HUES48 (cell line): ENCODE measurements around the gene TNFSF13B.

Source experiments
- H3K27ac ChIP-seq: one replicate; pipeline ENCODE4 v1.7.0; 2013; ENCODE audit warnings: low read depth, low read length, inconsistent platforms
- H3K27me3 ChIP-seq: 2 replicates; pipeline ENCODE4 v1.6.1; 2013; ENCODE audit warnings: mild to moderate bottlenecking, low read length; ENCODE audit not compliant: control insufficient read depth, insufficient read depth
- H3K36me3 ChIP-seq: 2 replicates; pipeline ENCODE4 v1.6.1; 2013; ENCODE audit warnings: low read length; ENCODE audit not compliant: control insufficient read depth, insufficient read depth
- H3K4me1 ChIP-seq: 2 replicates; pipeline ENCODE4 v1.6.1; 2013; ENCODE audit warnings: mild to moderate bottlenecking, low read length; ENCODE audit not compliant: control insufficient read depth, insufficient read depth
- H3K4me3 ChIP-seq: 2 replicates; pipeline ENCODE4 v1.5.1; 2013; ENCODE audit warnings: mild to moderate bottlenecking, low read depth, low read length
- H3K9ac ChIP-seq: 2 replicates; pipeline ENCODE4 v1.6.1; 2013; ENCODE audit warnings: mild to moderate bottlenecking, low read depth, low read length, moderate library complexity
- H3K9me3 ChIP-seq: 2 replicates; pipeline ENCODE4 v1.6.1; 2013; ENCODE audit warnings: low read length; ENCODE audit not compliant: control insufficient read depth, insufficient read depth

The TNFSF13B gene

DNA sequence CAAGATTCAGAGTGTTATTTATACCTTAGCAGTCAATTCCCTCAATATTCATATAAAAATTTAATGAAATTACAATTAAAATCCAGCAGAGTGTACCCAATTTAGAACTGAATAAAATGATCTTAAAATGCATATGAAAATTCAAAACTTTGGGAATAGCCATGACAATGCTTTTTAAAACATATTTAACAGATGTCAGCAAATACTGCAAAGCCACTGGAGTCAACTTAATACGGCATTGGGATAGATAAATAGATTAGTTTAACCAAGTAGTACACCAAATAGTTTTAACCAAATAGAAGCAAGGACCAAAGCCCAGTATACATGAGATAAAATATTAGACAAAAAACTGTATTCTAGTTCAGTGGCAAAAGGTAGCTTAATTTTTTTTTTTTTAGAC lies 79.8 kb downstream of the TNFSF13B start:
- H3K4me1 ChIP-seq = no peaks in the 10 kb centered on the region
- no peaks in the 10 kb centered on the region for H3K36me3 ChIP-seq
- H3K27me3 ChIP-seq = no peaks in the 10 kb centered on the region
- no peak overlapping the region for H3K4me3 ChIP-seq
- H3K9ac ChIP-seq = no peak overlapping the region
- H3K27ac ChIP-seq = no peak overlapping the region
- no peaks in the 10 kb centered on the region for H3K9me3 ChIP-seq

DNA sequence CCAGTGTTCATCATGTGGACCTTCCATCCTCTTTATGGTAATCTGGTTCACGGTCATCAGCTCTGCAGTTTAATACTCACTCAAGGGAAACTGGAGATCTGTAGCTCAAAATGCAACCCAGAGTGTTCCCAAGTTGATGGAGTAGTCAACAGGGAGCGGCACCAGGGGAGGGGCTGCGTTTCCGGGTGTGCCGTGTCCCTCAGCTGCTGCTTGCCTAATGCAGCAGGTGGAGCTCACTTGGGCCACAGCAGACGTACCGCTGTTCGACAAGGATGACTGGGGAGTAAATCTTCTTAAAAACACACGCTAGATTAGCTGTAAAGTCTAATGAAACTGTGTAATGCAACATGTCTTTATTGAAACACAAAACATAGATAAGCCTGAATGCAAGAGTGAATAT lies 81.1 kb downstream of the TNFSF13B start:
- Histone ChIP-seq H3K4me3 (no peak overlapping the region), H3K9ac (no peak overlapping the region), H3K27me3 (no peaks in the 10 kb centered on the region), H3K36me3 (no peaks in the 10 kb centered on the region), H3K27ac (no peak overlapping the region), H3K4me1 (no peaks in the 10 kb centered on the region), H3K9me3 (no peaks in the 10 kb centered on the region)

DNA sequence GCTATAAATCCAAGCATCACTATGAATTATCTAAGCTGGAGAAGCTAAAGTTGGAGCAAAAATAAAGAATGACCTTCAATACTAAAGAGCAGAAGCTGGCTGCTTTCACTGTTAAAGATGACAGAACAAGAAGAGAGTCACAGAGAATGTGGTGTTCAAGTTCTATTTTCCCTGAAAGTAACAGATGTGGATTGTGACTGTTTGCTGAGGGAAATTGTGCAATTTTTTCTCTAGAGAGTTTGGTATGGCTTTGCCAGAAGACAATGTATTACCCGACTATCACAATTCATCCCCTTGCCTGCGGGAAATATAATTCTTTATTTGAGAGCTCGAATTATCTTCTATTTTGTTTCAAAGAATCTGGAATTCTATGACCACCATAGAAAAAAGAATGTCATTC lies 83.1 kb downstream of the TNFSF13B start:
- Histone ChIP-seq H3K36me3 (no peaks in the 10 kb centered on the region), H3K27ac (no peak overlapping the region), H3K9me3 (no peaks in the 10 kb centered on the region), H3K4me1 (no peaks in the 10 kb centered on the region), H3K9ac (no peak overlapping the region), H3K4me3 (no peak overlapping the region), H3K27me3 (no peaks in the 10 kb centered on the region)

DNA sequence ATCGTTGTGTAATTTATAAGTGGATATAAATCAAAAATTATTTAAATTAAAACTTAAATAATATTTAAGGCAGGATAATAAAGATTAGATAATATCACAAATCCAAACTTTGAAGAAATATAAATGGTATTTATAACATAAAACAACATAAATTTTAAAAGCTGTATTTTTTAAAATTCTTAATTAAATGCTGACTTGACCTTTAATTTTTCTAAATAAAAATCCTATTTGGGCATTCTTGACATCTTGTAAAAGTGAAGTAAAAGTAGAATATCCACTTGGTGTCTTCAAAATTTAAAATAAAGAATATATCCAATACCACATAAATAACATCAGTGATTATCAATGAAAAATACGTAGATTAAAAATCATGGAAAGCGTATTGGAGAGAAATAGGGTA lies 87.7 kb downstream of the TNFSF13B start:
- Histone ChIP-seq H3K4me3 (no peak overlapping the region), H3K27me3 (no peaks in the 10 kb centered on the region), H3K4me1 (no peaks in the 10 kb centered on the region), H3K36me3 (no peaks in the 10 kb centered on the region), H3K9me3 (no peaks in the 10 kb centered on the region), H3K27ac (no peak overlapping the region), H3K9ac (no peak overlapping the region)
